ENCODE measurements around the gene AKR7A2.

Gene AKR7A2

GRCh38 chr1:19315378-19316198, 3.6 kb upstream of the AKR7A2 start:
- no peak overlapping the region for H3K27ac ChIP-seq (ENCODE audit: low read depth, low read length)
- H3K4me1 ChIP-seq (ENCODE audit: control insufficient read depth in 5 of 5, insufficient read depth in 5 of 5, low read length in 5 of 5) = peaks cover 10 to 55% (median 42%) of the 10 kb centered on the region in 5 donors
- H3K9me3 ChIP-seq (ENCODE audit: control insufficient read depth in 5 of 5, low read length in 5 of 5) = no peaks in the 10 kb centered on the region
- H3K9ac ChIP-seq (ENCODE audit: low read length in 5 of 5) = peak overlapping the region in 1 of 5 donors; percentile 30
- no peak overlapping the region for H3K4me3 ChIP-seq (ENCODE audit: low read depth in 1 of 5, low read length in 5 of 5)
- H3K36me3 ChIP-seq (ENCODE audit: control insufficient read depth in 5 of 5, insufficient read depth in 5 of 5, low read length in 5 of 5) = peaks cover 0 to 38% (median 18%) of the 10 kb centered on the region in 5 donors
- H3K27me3 ChIP-seq (ENCODE audit: control insufficient read depth in 5 of 5, insufficient read depth in 4 of 5, low read length in 5 of 5) = no peaks in the 10 kb centered on the region

- peaks cover 0 to 33% (median 16%) of the 10 kb centered on the region in 5 donors for H3K36me3 ChIP-seq (ENCODE audit: control insufficient read depth in 5 of 5, insufficient read depth in 5 of 5, low read length in 5 of 5)
- H3K9ac ChIP-seq (ENCODE audit: low read length in 5 of 5) = peak overlapping the region in 1 of 5 donors; percentile 11
- no peaks in the 10 kb centered on the region for H3K9me3 ChIP-seq (ENCODE audit: control insufficient read depth in 5 of 5, low read length in 5 of 5)
- peaks cover 10 to 66% (median 54%) of the 10 kb centered on the region in 5 donors for H3K4me1 ChIP-seq (ENCODE audit: control insufficient read depth in 5 of 5, insufficient read depth in 5 of 5, low read length in 5 of 5)
- H3K27ac ChIP-seq (ENCODE audit: low read depth, low read length) = no peak overlapping the region
- no peaks in the 10 kb centered on the region for H3K27me3 ChIP-seq (ENCODE audit: control insufficient read depth in 5 of 5, insufficient read depth in 4 of 5, low read length in 5 of 5)
- no peak overlapping the region for H3K4me3 ChIP-seq (ENCODE audit: low read depth in 1 of 5, low read length in 5 of 5)
Measured at GRCh38 chr1:19313961-19314882, 2.3 kb upstream of the AKR7A2 start.

- no peaks in the 10 kb centered on the region for H3K27me3 ChIP-seq (ENCODE audit: control insufficient read depth in 5 of 5, insufficient read depth in 4 of 5, low read length in 5 of 5)
- no peak overlapping the region for H3K4me3 ChIP-seq (ENCODE audit: low read depth in 1 of 5, low read length in 5 of 5)
- H3K9ac ChIP-seq (ENCODE audit: low read length in 5 of 5) = no peak overlapping the region
- H3K4me1 ChIP-seq (ENCODE audit: control insufficient read depth in 5 of 5, insufficient read depth in 5 of 5, low read length in 5 of 5) = peaks cover 13 to 71% (median 60%) of the 10 kb centered on the region in 5 donors
- H3K9me3 ChIP-seq (ENCODE audit: control insufficient read depth in 5 of 5, low read length in 5 of 5) = no peaks in the 10 kb centered on the region
- no peak overlapping the region for H3K27ac ChIP-seq (ENCODE audit: low read depth, low read length)
- peaks cover 0 to 27% (median 10%) of the 10 kb centered on the region in 5 donors for H3K36me3 ChIP-seq (ENCODE audit: control insufficient read depth in 5 of 5, insufficient read depth in 5 of 5, low read length in 5 of 5)
Measured at GRCh38 chr1:19313636-19313959, 1.7 kb upstream of the AKR7A2 start.

- Histone ChIP-seq H3K9me3 (ENCODE audit: control insufficient read depth in 5 of 5, low read length in 5 of 5) (no peaks in the 10 kb centered on the region), H3K27ac (ENCODE audit: low read depth, low read length) (peak overlapping the region; percentile 93), H3K4me3 (ENCODE audit: low read depth in 1 of 5, low read length in 5 of 5) (peak overlapping the region; percentile 67 to 80 (median 74)), H3K9ac (ENCODE audit: low read length in 5 of 5) (peak overlapping the region; percentile 73 to 95 (median 92)), H3K36me3 (ENCODE audit: control insufficient read depth in 5 of 5, insufficient read depth in 5 of 5, low read length in 5 of 5) (peaks cover 0 to 25% (median 10%) of the 10 kb centered on the region in 5 donors), H3K4me1 (ENCODE audit: control insufficient read depth in 5 of 5, insufficient read depth in 5 of 5, low read length in 5 of 5) (peaks cover 13 to 71% (median 60%) of the 10 kb centered on the region in 5 donors), H3K27me3 (ENCODE audit: control insufficient read depth in 5 of 5, insufficient read depth in 4 of 5, low read length in 5 of 5) (no peaks in the 10 kb centered on the region)
Measured at GRCh38 chr1:19312782-19313635, 1.1 kb upstream of the AKR7A2 start.

GRCh38 chr1:19311503-19311930, 427 bp downstream of the AKR7A2 start:
- Histone ChIP-seq H3K27ac (ENCODE audit: low read depth, low read length) (no peak overlapping the region), H3K27me3 (ENCODE audit: control insufficient read depth in 5 of 5, insufficient read depth in 4 of 5, low read length in 5 of 5) (no peaks in the 10 kb centered on the region), H3K4me1 (ENCODE audit: control insufficient read depth in 5 of 5, insufficient read depth in 5 of 5, low read length in 5 of 5) (peaks cover 13 to 66% (median 57%) of the 10 kb centered on the region in 5 donors), H3K4me3 (ENCODE audit: low read depth in 1 of 5, low read length in 5 of 5) (peak overlapping the region; percentile 73 to 86 (median 82)), H3K36me3 (ENCODE audit: control insufficient read depth in 5 of 5, insufficient read depth in 5 of 5, low read length in 5 of 5) (peaks cover 4 to 30% (median 20%) of the 10 kb centered on the region in 5 donors), H3K9ac (ENCODE audit: low read length in 5 of 5) (peak overlapping the region in 4 of 5 donors; percentile 70 to 89 (median 81)), H3K9me3 (ENCODE audit: control insufficient read depth in 5 of 5, low read length in 5 of 5) (no peaks in the 10 kb centered on the region)

- H3K4me3 ChIP-seq (ENCODE audit: low read depth in 1 of 5, low read length in 5 of 5) = peak overlapping the region; percentile 73 to 86 (median 82)
- peaks cover 13 to 60% (median 54%) of the 10 kb centered on the region in 5 donors for H3K4me1 ChIP-seq (ENCODE audit: control insufficient read depth in 5 of 5, insufficient read depth in 5 of 5, low read length in 5 of 5)
- H3K9me3 ChIP-seq (ENCODE audit: control insufficient read depth in 5 of 5, low read length in 5 of 5) = no peaks in the 10 kb centered on the region
- H3K36me3 ChIP-seq (ENCODE audit: control insufficient read depth in 5 of 5, insufficient read depth in 5 of 5, low read length in 5 of 5) = peaks cover 4 to 34% (median 26%) of the 10 kb centered on the region in 5 donors
- H3K27me3 ChIP-seq (ENCODE audit: control insufficient read depth in 5 of 5, insufficient read depth in 4 of 5, low read length in 5 of 5) = no peaks in the 10 kb centered on the region
- no peak overlapping the region for H3K27ac ChIP-seq (ENCODE audit: low read depth, low read length)
- peak overlapping the region in 4 of 5 donors; percentile 70 to 89 (median 81) for H3K9ac ChIP-seq (ENCODE audit: low read length in 5 of 5)
Measured at GRCh38 chr1:19310720-19311502, 1.0 kb downstream of the AKR7A2 start.

GRCh38 chr1:19310061-19310460, 1.9 kb downstream of the AKR7A2 start:
- Histone ChIP-seq H3K4me3 (ENCODE audit: low read depth in 1 of 5, low read length in 5 of 5) (no peak overlapping the region), H3K36me3 (ENCODE audit: control insufficient read depth in 5 of 5, insufficient read depth in 5 of 5, low read length in 5 of 5) (peaks cover 4 to 40% (median 34%) of the 10 kb centered on the region in 5 donors), H3K4me1 (ENCODE audit: control insufficient read depth in 5 of 5, insufficient read depth in 5 of 5, low read length in 5 of 5) (peaks cover 13 to 53% (median 48%) of the 10 kb centered on the region in 5 donors), H3K9ac (ENCODE audit: low read length in 5 of 5) (no peak overlapping the region), H3K27ac (ENCODE audit: low read depth, low read length) (no peak overlapping the region), H3K27me3 (ENCODE audit: control insufficient read depth in 5 of 5, insufficient read depth in 4 of 5, low read length in 5 of 5) (no peaks in the 10 kb centered on the region), H3K9me3 (ENCODE audit: control insufficient read depth in 5 of 5, low read length in 5 of 5) (no peaks in the 10 kb centered on the region)

- Histone ChIP-seq H3K9me3 (ENCODE audit: control insufficient read depth in 5 of 5, low read length in 5 of 5) (no peaks in the 10 kb centered on the region), H3K4me3 (ENCODE audit: low read depth in 1 of 5, low read length in 5 of 5) (no peak overlapping the region), H3K36me3 (ENCODE audit: control insufficient read depth in 5 of 5, insufficient read depth in 5 of 5, low read length in 5 of 5) (peaks cover 4 to 46% (median 42%) of the 10 kb centered on the region in 5 donors), H3K27ac (ENCODE audit: low read depth, low read length) (no peak overlapping the region), H3K27me3 (ENCODE audit: control insufficient read depth in 5 of 5, insufficient read depth in 4 of 5, low read length in 5 of 5) (no peaks in the 10 kb centered on the region), H3K9ac (ENCODE audit: low read length in 5 of 5) (no peak overlapping the region), H3K4me1 (ENCODE audit: control insufficient read depth in 5 of 5, insufficient read depth in 5 of 5, low read length in 5 of 5) (peaks cover 13 to 49% (median 46%) of the 10 kb centered on the region in 5 donors)
Measured at GRCh38 chr1:19309123-19309813, 2.7 kb downstream of the AKR7A2 start.
